NCI-H226 (cell line): ENCODE measurements around the gene EPDR1.

ENCODE experiments used
- DNase-seq: peaks from one replicate; pipeline ENCODE4 v3.0.0-alpha.2; 2015

The EPDR1 gene

DNA sequence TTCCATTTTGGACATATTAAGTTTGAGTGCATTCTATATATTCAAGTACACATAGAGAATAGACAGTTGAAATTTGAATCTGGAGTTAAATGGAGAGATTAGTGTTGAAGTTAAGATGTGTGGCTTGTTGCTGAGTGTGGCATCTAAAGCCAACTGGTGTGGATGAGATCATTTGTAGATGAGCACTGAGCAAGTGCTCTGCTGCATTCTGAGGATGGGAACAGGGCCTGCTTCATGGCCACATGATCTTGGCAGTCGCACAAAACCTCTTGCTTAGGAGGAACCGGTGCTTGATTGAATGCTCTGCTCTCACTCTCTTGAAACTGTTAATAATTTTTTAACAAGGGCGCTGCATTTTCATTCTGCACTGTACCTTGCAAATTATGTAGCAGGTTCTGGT, 62.0 kb downstream of the EPDR1 start:
- DNase-seq: peak; percentile 47

- no peak for DNase-seq
Observed at GRCh38 chr7:37984750-37985390, 64.4 kb downstream of the EPDR1 start.

- peak; percentile 16 for DNase-seq
Observed at GRCh38 chr7:37986908-37987330, 66.5 kb downstream of the EPDR1 start.

GRCh38 chr7:37987732-37988131, 67.3 kb downstream of the EPDR1 start:
- no peak for DNase-seq

DNA sequence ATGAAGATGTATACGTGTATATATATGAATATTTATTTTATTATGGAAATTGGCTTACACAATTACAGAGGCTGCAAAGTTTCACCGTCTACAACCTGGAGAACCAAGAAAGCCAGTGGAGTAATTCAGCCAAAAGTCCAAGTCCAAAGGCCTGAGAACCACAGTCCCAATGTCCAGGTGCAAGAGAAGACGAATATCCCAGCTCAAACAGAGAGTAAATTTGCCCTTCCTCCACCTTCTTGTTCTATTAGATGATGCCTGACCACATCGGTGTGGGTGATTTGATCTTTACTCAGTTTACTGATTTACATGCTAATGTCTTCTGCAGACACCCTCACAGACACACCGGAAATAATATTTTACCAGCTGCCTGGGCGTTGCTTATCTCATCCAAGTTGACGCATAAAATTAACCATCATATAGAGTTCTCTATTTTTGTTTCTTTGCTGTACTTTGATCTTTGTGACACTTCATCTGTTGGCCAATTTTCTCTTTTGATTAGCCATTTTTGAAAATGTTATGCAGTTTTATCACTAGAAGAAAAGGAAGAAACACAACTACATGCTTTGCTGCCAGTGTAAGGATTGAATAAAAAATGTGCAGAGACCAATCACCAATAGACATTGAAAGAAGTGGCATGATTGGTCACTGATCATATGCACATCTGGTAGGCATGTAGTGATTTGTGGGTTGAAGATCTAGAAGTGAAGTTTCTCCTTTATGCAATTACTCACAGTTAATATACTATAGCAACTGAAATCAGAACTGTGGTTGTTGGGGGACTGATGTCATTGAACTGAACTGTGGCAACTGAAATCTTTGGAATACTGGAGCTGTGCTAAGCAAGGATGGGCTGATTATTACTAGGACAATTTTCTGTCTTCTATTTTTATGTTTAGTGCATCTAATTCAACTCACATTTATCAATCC, 68.5 kb downstream of the EPDR1 start:
- DNase-seq: no peak

DNA sequence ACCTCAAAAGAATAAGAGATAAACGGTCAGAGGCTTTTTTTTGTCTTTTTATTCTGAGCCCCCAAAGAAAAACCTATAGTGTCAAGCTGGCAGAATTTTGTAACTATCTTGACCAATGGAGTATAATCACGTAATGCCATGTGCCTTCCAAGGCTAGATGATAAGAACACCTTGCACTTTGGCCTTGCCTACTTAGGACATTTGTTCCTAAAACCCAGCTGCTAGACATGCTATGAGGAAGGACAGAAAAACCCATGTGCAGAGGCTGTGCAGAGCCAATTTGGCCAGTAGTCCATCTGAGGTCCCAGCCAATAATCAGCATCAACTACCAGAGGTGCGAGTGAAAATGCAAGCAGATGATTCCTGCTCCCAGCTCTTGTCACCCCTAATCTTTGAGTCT, 69.9 kb downstream of the EPDR1 start:
- no peak for DNase-seq

DNA sequence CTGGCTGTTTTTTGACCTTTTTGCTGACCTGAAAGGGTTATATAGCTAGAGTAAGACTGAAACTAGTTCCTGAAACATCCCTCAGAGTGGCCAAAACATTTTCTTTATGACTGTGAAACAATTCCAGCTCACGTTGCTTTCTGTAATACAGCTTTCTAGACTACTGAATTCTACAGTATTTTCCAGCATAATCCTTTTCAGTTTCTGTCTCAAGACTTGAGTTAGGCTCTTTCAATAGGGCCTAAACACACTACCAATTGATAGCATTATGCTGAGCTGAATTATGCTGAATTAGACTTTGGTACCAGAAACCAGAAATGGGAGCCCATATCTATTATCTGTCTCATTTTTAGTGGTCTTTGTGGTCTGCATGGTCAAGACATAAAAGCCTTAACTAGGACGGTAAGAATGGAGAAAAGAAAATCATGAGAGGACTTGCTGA, 72.6 kb downstream of the EPDR1 start:
- no peak for DNase-seq

DNA sequence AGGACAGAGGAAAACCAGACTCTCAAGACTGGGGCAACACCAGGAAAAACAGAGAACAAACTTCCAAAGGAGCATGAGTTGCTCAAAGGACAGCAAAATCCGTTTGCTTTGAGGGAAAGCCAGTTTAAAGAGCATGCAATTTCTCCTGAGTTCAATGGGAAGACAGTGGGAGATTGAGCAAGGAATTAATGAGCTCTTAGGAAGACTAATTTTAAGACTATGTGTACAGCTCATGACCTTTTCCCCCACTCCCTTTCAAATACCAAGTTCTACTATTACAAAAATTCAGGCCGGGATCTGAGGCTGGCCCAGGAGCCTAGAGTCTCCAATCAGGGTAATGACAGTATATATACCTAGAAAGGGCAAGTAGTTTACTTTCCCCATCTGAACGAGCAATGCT, 79.2 kb downstream of the EPDR1 start:
- DNase-seq: no peak

DNA sequence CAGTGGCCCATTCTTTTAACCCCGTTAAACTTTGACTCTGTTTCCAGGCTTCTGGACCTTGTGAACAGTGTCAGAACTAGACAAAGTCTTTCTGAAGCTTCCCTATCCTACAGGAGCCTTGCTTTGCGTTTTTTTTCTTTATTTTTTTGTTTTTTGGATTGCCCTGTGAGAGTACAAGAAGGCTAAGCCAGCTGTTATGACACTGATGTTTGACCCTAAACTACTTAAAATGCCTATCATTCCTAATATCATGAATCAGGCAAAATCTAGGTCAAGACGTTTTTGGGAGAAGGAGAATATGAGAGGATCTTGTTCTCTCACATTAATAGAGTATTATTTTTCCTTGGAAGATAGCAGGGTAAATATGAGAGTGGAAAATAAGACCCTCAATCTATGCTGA, 79.8 kb downstream of the EPDR1 start:
- no peak for DNase-seq
